Fibroblast of the conjunctiva (primary cell): Measurements from ENCODE around the gene MAT1A.
"Not testable (repeated sequence)": the region's sequence is repeated elsewhere in the genome, so short reads cannot be mapped to it uniquely, and the experiment has no call there.

Experiments used
- DNase-seq: peaks from one replicate; pipeline ENCODE4 v3.0.0-alpha.2; 2010; ENCODE audit warnings: low read depth

MAT1A gene

DNA sequence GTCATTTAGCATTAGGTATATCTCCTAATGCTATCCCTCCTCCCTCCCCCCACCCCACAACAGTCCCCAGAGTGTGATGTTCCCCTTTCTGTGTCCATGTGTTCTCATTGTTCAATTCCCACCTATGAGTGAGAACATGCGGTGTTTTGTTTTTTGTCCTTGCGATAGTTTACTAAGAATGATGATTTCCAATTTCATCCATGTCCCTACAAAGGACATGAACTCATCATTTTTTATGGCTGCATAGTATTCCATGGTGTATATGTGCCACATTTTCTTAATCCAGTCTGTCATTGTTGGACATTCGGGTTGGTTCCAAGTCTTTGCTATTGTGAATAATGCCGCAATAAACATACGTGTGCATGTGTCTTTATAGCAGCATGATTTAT lies 66.4 kb downstream of the MAT1A start:
- DNase-seq: not testable (repeated sequence)
